Caco-2 (cell line): Measurements from ENCODE around the gene ASL. TPM values are rescaled to one million over a fixed set of nuclear protein-coding genes. Genes with fewer than 3 reads are reported as not detected.
"Not testable (repeated sequence)": the region's sequence is repeated elsewhere in the genome, so short reads cannot be mapped to it uniquely, and the experiment has no call there.

Experiments used
- BruUV-seq: library from RNA; stranded (reverse); fragments of 400-500 nt; replicated peaks from 2 replicates; lab custom pipeline; 2021; lab: Mats Ljungman, UMichigan
- CTCF ChIA-PET: fragments of 300-600 bp; sonication (Branson Sonifier 250); formaldehyde crosslinking; loops from one replicate; lab custom pipeline; 2022; ENCODE audit warnings: antibody characterized with exemption; lab: Charles Lee
- POLR2A ChIA-PET: fragments of 300-600 bp; sonication (Branson Sonifier 250); formaldehyde crosslinking; loops from one replicate; lab custom pipeline; 2022; ENCODE audit warnings: antibody characterized with exemption; lab: Charles Lee
- DNase-seq, 2 experiments: peaks; one replicate each; pipeline versions ENCODE4 v3.0.0 to v3.0.0-alpha.2; 2020 to 2022
- H3K27me3 ChIP-seq: replicated peaks from 2 replicates; pipeline ENCODE4 v1.6.0; 2011; ENCODE audit warnings: low read length; ENCODE audit not compliant: control insufficient read depth, insufficient read depth
- H3K36me3 ChIP-seq: 2 replicates; pipeline ENCODE4 v1.5.1; 2011; ENCODE audit warnings: low read length; ENCODE audit not compliant: control insufficient read depth, insufficient read depth
- H3K4me1 ChIP-seq: fragments of 250-450 bp; sonication (Bioruptor Pico); 2 replicates; pipeline ENCODE4 v1.5.1; 2020; ENCODE audit warnings: mild to moderate bottlenecking
- H3K4me3 ChIP-seq: 2 replicates; pipeline ENCODE4 v1.5.1; 2011; ENCODE audit warnings: low read depth, mild to moderate bottlenecking, control low read depth, low read length
- H3K9me3 ChIP-seq: fragments of 250-450 bp; sonication (Bioruptor Pico); 2 replicates; pipeline ENCODE4 v1.5.1; 2020; ENCODE audit warnings: mild to moderate bottlenecking, moderate library complexity
- H3K27ac Mint-ChIP-seq: one replicate; pipeline ENCODE4 v1.8.0; 2022; ENCODE audit warnings: mixed read lengths; ENCODE audit not compliant: unreplicated experiment
- H3K27me3 Mint-ChIP-seq: one replicate; pipeline ENCODE4 v1.8.0; 2022; ENCODE audit warnings: mixed read lengths; ENCODE audit not compliant: insufficient read depth, unreplicated experiment
- H3K36me3 Mint-ChIP-seq: one replicate; pipeline ENCODE4 v1.8.0; 2022; ENCODE audit warnings: mild to moderate bottlenecking, mixed read lengths; ENCODE audit not compliant: insufficient read depth, unreplicated experiment
- H3K4me1 Mint-ChIP-seq: one replicate; pipeline ENCODE4 v1.8.0; 2022; ENCODE audit warnings: low read depth, mixed read lengths; ENCODE audit not compliant: unreplicated experiment
- H3K4me3 Mint-ChIP-seq: one replicate; pipeline ENCODE4 v1.8.0; 2022; ENCODE audit warnings: mild to moderate bottlenecking, moderate library complexity, mixed read lengths; ENCODE audit not compliant: unreplicated experiment
- H3K9me3 Mint-ChIP-seq: one replicate; pipeline ENCODE4 v1.8.0; 2022; ENCODE audit warnings: mixed read lengths; ENCODE audit not compliant: unreplicated experiment
- CTCF ChIP-seq, 2 experiments: fragments of 200-600 bp in 1 of 2; IDR thresholded peaks; 1 replicate in 1 of 2; 2 replicates in 1 of 2; pipeline versions ENCODE4 v1.5.1 to v1.8.0; 2011 to 2022; ENCODE audit warnings: antibody characterized with exemption in 1 of 2, control low read depth in 1 of 2, inconsistent platforms in 1 of 2, low read depth in 1 of 2, low read length in 1 of 2, mild to moderate bottlenecking in 1 of 2, moderate library complexity in 1 of 2; ENCODE audit not compliant: insufficient read depth in 1 of 2, severe bottlenecking in 1 of 2, unreplicated experiment in 1 of 2
- intact Hi-C: fragments of 100-400 bp; cut with micrococcal nuclease; formaldehyde crosslinking; loops from one replicate; pipeline ENCODE4 v1.10.0; 2022; ENCODE audit not compliant: unreplicated experiment
- total RNA-seq: library from RNA; stranded (reverse); gene quantifications from 2 replicates; pipeline ENCODE4 v1.2.3, GENCODE V29; 2022

The ASL gene
- total RNA-seq, 1 experiment from 2014 or later, result 54.9 TPM

- Histone ChIP-seq H3K9me3 (no peaks in the 10 kb centered on the region), H3K27me3 (no peaks in the 10 kb centered on the region), H3K4me3 (peak within 1 kb of the TSS; percentile 86), H3K36me3 (no peaks in the 10 kb centered on the region; the same call in 1 of the 2 replicates), H3K4me1 (peaks cover 10% of the 10 kb centered on the region)
- peaks cover 11% of the 10 kb centered on the region for H3K4me1 Mint-ChIP-seq
- peak within 1 kb of the TSS; percentile 99 for H3K27ac Mint-ChIP-seq
- peak; percentile 89 to 92 for DNase-seq
- TF ChIP-seq CTCF (IDR thresholded peaks at IDR 0.05; ENCODE audit: insufficient read depth in 1 of 2, low read depth in 1 of 2, low read length in 1 of 2, severe bottlenecking in 1 of 2, unreplicated experiment in 1 of 2), result peak in 1 of 2 experiments; percentile 70
- H3K9me3 Mint-ChIP-seq, result no peaks in the 10 kb centered on the region
- ChIA-PET POLR2A (interaction anchor here (0.6 to 2.6 kb wide), 11 partner anchors 8 to 378 kb away, joined by 3 to 13 read pairs (median 5); partner anchors contain the start of genes ASL and TPST1), CTCF (interaction anchor here (0.7 to 1.8 kb wide), 5 partner anchors 15 to 299 kb away, joined by 3 to 11 read pairs (median 5); partner anchors contain the start of genes ASL and TPST1)
- peaks cover 32% of the 10 kb centered on the region for H3K36me3 Mint-ChIP-seq
- H3K27me3 Mint-ChIP-seq, result no peaks in the 10 kb centered on the region
- H3K4me3 Mint-ChIP-seq, result peak within 1 kb of the TSS; percentile 90
- intact Hi-C loops, result loop anchor here (2.0 kb wide), 1 partner anchor 40 kb away; the partner anchor contains the start of gene ASL
- BruUV-seq, result TSS peak; percentile 73
Measured at GRCh38 chr7:66114743-66115649, 39.4 kb downstream of the ASL start, which contains the start of gene CRCP. Gene CRCP, plus strand, starts transcription at chr7:66114847. Its CDS starts 116 bp downstream, at chr7:66114963.

GRCh38 chr7:66116680-66117420, 41.2 kb downstream of the ASL start:
- DNase-seq, H3K36me3 ChIP-seq, BruUV-seq, intact Hi-C loops, H3K27me3 ChIP-seq, H3K9me3 ChIP-seq, CTCF ChIA-PET, H3K4me1 ChIP-seq, H3K27me3 Mint-ChIP-seq, H3K27ac Mint-ChIP-seq, H3K9me3 Mint-ChIP-seq, POLR2A ChIA-PET, H3K4me3 ChIP-seq: not testable (repeated sequence)
- Mint-ChIP-seq H3K36me3 (peaks cover 32% of the 10 kb centered on the region), H3K4me3 (peak overlapping the region; percentile 57), H3K4me1 (peaks cover 11% of the 10 kb centered on the region)

- no peak overlapping the region for H3K4me3 ChIP-seq
- intact Hi-C loops, result no loop called here
- no peak for DNase-seq
- no peak overlapping the region for H3K27ac Mint-ChIP-seq
- peaks cover 32% of the 10 kb centered on the region for H3K36me3 Mint-ChIP-seq
- TF ChIP-seq CTCF (IDR thresholded peaks at IDR 0.05; ENCODE audit: insufficient read depth in 1 of 2, low read depth in 1 of 2, low read length in 1 of 2, severe bottlenecking in 1 of 2, unreplicated experiment in 1 of 2), result no peak
- peaks cover 10% of the 10 kb centered on the region for H3K4me1 ChIP-seq
- H3K27me3 ChIP-seq, result no peaks in the 10 kb centered on the region
- TSS peak; percentile 0 for BruUV-seq
- H3K36me3 ChIP-seq, result no peaks in the 10 kb centered on the region; the same call in 1 of the 2 replicates
- no peaks in the 10 kb centered on the region for H3K9me3 Mint-ChIP-seq
- H3K9me3 ChIP-seq, result no peaks in the 10 kb centered on the region
- CTCF ChIA-PET, result no interaction called here
- no peak overlapping the region for H3K4me3 Mint-ChIP-seq
- POLR2A ChIA-PET, result no interaction called here
- H3K4me1 Mint-ChIP-seq, result peaks cover 11% of the 10 kb centered on the region
- H3K27me3 Mint-ChIP-seq, result no peaks in the 10 kb centered on the region
Measured at GRCh38 chr7:66118603-66119002, 43.0 kb downstream of the ASL start.
